Measurements from ENCODE around the gene RSU1.

RSU1 gene

GRCh38 chr10:16817125-16818019 lies at the start of gene RSU1:
Gene RSU1, minus strand, starts transcription at chr10:16817424. Its CDS starts 343 bp downstream, at chr10:16817081.
- peaks cover 6% of the 10 kb centered on the region for H3K9me3 ChIP-seq (ENCODE audit: low read length)
- H3K4me3 ChIP-seq (ENCODE audit: low read length), result peak within 1 kb of the TSS; percentile 65
- no peaks in the 10 kb centered on the region for H3K27me3 ChIP-seq (ENCODE audit: insufficient read depth, low read length)
- peak within 1 kb of the TSS; percentile 74 for H2AFZ ChIP-seq (ENCODE audit: low read depth, low read length)
- no peaks in the 10 kb centered on the region for H3K36me3 ChIP-seq (ENCODE audit: insufficient read depth, low read length)
- H3K4me1 ChIP-seq (ENCODE audit: insufficient read depth, low read length), result peaks cover 12% of the 10 kb centered on the region

GRCh38 chr10:16866541-16867275 lies 49.5 kb upstream of the RSU1 start:
- Histone ChIP-seq H3K36me3 (ENCODE audit: insufficient read depth, low read length) (no peaks in the 10 kb centered on the region), H3K27me3 (ENCODE audit: insufficient read depth, low read length) (no peaks in the 10 kb centered on the region), H3K4me1 (ENCODE audit: insufficient read depth, low read length) (peaks cover 28% of the 10 kb centered on the region), H2AFZ (ENCODE audit: low read depth, low read length) (no peak overlapping the region), H3K4me3 (ENCODE audit: low read length) (no peak overlapping the region), H3K9me3 (ENCODE audit: low read length) (no peaks in the 10 kb centered on the region)

DNA sequence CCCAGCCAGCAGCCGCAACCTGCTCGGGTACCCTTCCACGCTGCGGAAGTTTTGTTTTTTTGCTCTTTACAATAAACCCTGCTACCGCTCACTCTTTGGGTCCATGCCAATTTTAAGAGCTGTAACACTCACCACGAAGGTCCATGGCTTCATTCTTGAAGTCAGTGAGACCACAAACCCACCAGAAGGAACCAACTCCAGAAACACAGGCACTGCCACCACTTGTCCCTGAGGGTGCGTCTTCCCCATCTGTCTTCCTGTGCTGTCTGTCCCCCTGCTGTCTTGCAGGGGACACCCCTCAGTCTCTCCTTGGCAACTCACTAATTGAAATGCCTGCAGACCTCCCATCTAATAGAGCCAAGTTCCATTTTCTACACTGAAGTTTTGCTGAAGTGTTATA lies 48.5 kb upstream of the RSU1 start:
- Histone ChIP-seq H3K27me3 (ENCODE audit: insufficient read depth, low read length) (no peaks in the 10 kb centered on the region), H3K4me1 (ENCODE audit: insufficient read depth, low read length) (peaks cover 28% of the 10 kb centered on the region), H3K9me3 (ENCODE audit: low read length) (no peaks in the 10 kb centered on the region), H3K4me3 (ENCODE audit: low read length) (no peak overlapping the region), H3K36me3 (ENCODE audit: insufficient read depth, low read length) (no peaks in the 10 kb centered on the region), H2AFZ (ENCODE audit: low read depth, low read length) (no peak overlapping the region)

DNA sequence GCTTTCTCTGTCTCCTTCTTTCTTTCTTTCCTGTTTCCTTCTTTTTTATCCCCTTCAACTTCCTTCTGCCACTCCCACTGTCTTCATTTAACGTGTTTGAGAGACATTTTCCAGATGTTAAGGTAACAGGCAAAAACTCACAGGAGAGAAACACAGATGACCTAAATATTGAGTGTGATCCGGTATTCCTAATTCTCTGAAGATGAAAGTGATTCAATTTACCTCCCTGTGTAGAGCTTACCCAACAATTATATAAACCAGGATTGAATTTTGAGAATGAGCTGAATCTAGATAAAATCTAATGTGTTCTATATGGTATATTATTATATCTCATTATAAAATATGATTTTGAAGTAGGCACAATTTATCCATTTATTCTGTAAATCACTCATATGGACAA lies 46.5 kb upstream of the RSU1 start:
- Histone ChIP-seq H3K4me1 (ENCODE audit: insufficient read depth, low read length) (peaks cover 26% of the 10 kb centered on the region), H3K9me3 (ENCODE audit: low read length) (no peaks in the 10 kb centered on the region), H2AFZ (ENCODE audit: low read depth, low read length) (no peak overlapping the region), H3K36me3 (ENCODE audit: insufficient read depth, low read length) (no peaks in the 10 kb centered on the region), H3K4me3 (ENCODE audit: low read length) (no peak overlapping the region), H3K27me3 (ENCODE audit: insufficient read depth, low read length) (no peaks in the 10 kb centered on the region)

GRCh38 chr10:16857419-16857818 lies 40.2 kb upstream of the RSU1 start:
- H3K36me3 ChIP-seq (ENCODE audit: insufficient read depth, low read length), result no peaks in the 10 kb centered on the region
- no peak overlapping the region for H3K4me3 ChIP-seq (ENCODE audit: low read length)
- no peak overlapping the region for H2AFZ ChIP-seq (ENCODE audit: low read depth, low read length)
- no peaks in the 10 kb centered on the region for H3K9me3 ChIP-seq (ENCODE audit: low read length)
- H3K27me3 ChIP-seq (ENCODE audit: insufficient read depth, low read length), result no peaks in the 10 kb centered on the region
- peaks cover 17% of the 10 kb centered on the region for H3K4me1 ChIP-seq (ENCODE audit: insufficient read depth, low read length)

DNA sequence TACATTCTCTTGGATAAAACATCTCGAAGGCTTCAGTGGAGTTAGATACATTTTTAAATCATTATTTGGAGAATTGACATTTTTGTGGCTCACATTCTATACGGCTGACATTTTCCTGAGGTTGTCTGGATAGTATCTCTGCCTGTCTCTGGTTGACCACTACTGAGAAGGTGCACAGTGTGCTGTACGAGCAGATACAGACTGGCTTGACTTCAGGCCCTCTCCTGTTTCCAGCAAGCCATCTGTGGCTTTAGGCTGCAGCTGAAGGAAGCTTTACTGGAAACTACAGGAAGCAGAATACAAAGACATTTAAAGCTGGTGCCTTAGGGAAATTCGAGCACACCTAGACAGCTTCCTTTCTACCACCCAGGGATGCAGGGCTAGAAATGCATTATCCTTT lies 39.3 kb upstream of the RSU1 start:
- Histone ChIP-seq H3K9me3 (ENCODE audit: low read length) (no peaks in the 10 kb centered on the region), H3K36me3 (ENCODE audit: insufficient read depth, low read length) (no peaks in the 10 kb centered on the region), H3K4me3 (ENCODE audit: low read length) (no peak overlapping the region), H2AFZ (ENCODE audit: low read depth, low read length) (peak overlapping the region; percentile 5), H3K27me3 (ENCODE audit: insufficient read depth, low read length) (no peaks in the 10 kb centered on the region), H3K4me1 (ENCODE audit: insufficient read depth, low read length) (peaks cover 17% of the 10 kb centered on the region)

- H3K4me1 ChIP-seq (ENCODE audit: insufficient read depth, low read length), result peaks cover 17% of the 10 kb centered on the region
- H3K4me3 ChIP-seq (ENCODE audit: low read length), result no peak overlapping the region
- no peaks in the 10 kb centered on the region for H3K9me3 ChIP-seq (ENCODE audit: low read length)
- no peaks in the 10 kb centered on the region for H3K27me3 ChIP-seq (ENCODE audit: insufficient read depth, low read length)
- peak overlapping the region; percentile 5 for H2AFZ ChIP-seq (ENCODE audit: low read depth, low read length)
- H3K36me3 ChIP-seq (ENCODE audit: insufficient read depth, low read length), result no peaks in the 10 kb centered on the region
These were observed 38.9 kb upstream of the RSU1 start for GRCh38 chr10:16856092-16856491.

GRCh38 chr10:16854623-16855022 lies 37.4 kb upstream of the RSU1 start:
- Histone ChIP-seq H3K4me1 (ENCODE audit: insufficient read depth, low read length) (peaks cover 17% of the 10 kb centered on the region), H2AFZ (ENCODE audit: low read depth, low read length) (no peak overlapping the region), H3K36me3 (ENCODE audit: insufficient read depth, low read length) (no peaks in the 10 kb centered on the region), H3K27me3 (ENCODE audit: insufficient read depth, low read length) (no peaks in the 10 kb centered on the region), H3K9me3 (ENCODE audit: low read length) (no peaks in the 10 kb centered on the region), H3K4me3 (ENCODE audit: low read length) (no peak overlapping the region)

DNA sequence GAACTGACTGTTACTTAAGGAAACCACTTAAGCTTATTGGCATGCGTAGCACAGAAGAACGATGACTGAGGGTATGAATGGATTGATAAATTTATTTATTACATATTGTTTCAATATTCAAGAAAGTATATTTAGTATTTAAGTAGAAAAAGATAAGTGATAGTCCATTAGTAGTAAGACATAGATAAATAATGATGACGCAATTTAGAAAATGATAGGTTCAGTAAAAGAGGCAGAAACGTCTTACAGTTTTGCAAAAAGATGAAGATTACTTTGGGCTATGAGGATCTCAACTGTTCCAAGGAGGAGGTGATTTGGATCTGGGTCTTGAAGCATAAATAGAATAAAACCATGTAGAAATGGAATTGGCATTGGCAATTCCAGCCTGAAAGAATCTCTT lies 36.6 kb upstream of the RSU1 start:
- Histone ChIP-seq H3K4me3 (ENCODE audit: low read length) (no peak overlapping the region), H3K27me3 (ENCODE audit: insufficient read depth, low read length) (no peaks in the 10 kb centered on the region), H3K9me3 (ENCODE audit: low read length) (no peaks in the 10 kb centered on the region), H3K4me1 (ENCODE audit: insufficient read depth, low read length) (peaks cover 17% of the 10 kb centered on the region), H3K36me3 (ENCODE audit: insufficient read depth, low read length) (no peaks in the 10 kb centered on the region), H2AFZ (ENCODE audit: low read depth, low read length) (no peak overlapping the region)

- peaks cover 17% of the 10 kb centered on the region for H3K4me1 ChIP-seq (ENCODE audit: insufficient read depth, low read length)
- H2AFZ ChIP-seq (ENCODE audit: low read depth, low read length), result no peak overlapping the region
- H3K9me3 ChIP-seq (ENCODE audit: low read length), result no peaks in the 10 kb centered on the region
- H3K27me3 ChIP-seq (ENCODE audit: insufficient read depth, low read length), result no peaks in the 10 kb centered on the region
- no peaks in the 10 kb centered on the region for H3K36me3 ChIP-seq (ENCODE audit: insufficient read depth, low read length)
- no peak overlapping the region for H3K4me3 ChIP-seq (ENCODE audit: low read length)
These were observed 36.0 kb upstream of the RSU1 start for GRCh38 chr10:16853201-16853600.

DNA sequence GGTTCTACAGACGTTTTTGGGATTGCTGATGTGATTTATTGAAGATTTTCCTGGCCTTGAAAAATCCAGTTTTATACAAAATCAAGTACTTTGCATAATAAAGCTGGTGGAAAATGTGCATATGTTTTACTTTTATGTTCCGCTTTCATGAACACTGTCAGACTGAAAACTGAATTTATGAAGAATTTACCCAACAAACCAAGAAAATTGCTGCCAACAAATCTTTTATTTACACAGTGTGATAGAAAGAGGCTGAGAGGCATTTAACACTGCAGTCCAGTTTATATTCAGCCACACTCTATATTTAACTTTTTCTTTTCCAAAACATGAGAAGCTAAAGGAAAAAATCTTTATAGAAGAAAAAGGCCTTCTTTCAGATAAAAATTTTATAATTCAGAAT lies 35.4 kb upstream of the RSU1 start:
- Histone ChIP-seq H3K4me1 (ENCODE audit: insufficient read depth, low read length) (peaks cover 17% of the 10 kb centered on the region), H3K36me3 (ENCODE audit: insufficient read depth, low read length) (no peaks in the 10 kb centered on the region), H3K27me3 (ENCODE audit: insufficient read depth, low read length) (no peaks in the 10 kb centered on the region), H2AFZ (ENCODE audit: low read depth, low read length) (no peak overlapping the region), H3K4me3 (ENCODE audit: low read length) (no peak overlapping the region), H3K9me3 (ENCODE audit: low read length) (no peaks in the 10 kb centered on the region)

DNA sequence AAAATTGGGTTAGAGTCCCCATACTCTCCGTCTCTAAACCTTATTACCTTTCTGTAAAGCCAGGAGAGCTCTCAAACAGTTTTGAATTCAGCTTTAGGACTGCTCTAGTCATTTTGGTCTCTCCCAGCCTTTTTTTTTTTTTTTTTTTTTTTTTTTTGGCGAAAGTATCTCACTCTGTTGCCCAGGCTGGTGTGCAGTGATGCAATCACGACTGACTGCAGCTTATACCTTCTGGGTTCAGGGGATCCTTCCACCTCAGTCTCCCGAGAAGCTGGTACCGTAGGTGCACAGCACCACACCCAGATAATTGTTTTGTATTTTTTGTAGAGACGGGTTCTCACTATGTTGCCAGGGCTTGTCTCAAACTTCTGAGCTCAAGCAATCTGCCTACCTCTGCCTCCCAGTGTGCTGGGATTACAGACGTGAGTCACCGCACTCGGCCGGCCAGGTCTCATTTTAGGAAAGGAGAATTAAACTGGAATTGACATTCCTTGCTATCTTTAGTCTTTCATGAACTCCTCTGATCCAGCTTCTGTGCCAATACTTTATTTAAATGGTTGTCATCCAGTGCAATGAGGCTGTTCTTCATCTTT lies 31.4 kb upstream of the RSU1 start:
- Histone ChIP-seq H3K4me1 (ENCODE audit: insufficient read depth, low read length) (peaks cover 17% of the 10 kb centered on the region), H3K27me3 (ENCODE audit: insufficient read depth, low read length) (no peaks in the 10 kb centered on the region), H3K4me3 (ENCODE audit: low read length) (no peak overlapping the region), H2AFZ (ENCODE audit: low read depth, low read length) (no peak overlapping the region), H3K9me3 (ENCODE audit: low read length) (no peaks in the 10 kb centered on the region), H3K36me3 (ENCODE audit: insufficient read depth, low read length) (no peaks in the 10 kb centered on the region)

GRCh38 chr10:16847644-16848043 lies 30.4 kb upstream of the RSU1 start:
- H3K27me3 ChIP-seq (ENCODE audit: insufficient read depth, low read length), result no peaks in the 10 kb centered on the region
- peaks cover 10% of the 10 kb centered on the region for H3K4me1 ChIP-seq (ENCODE audit: insufficient read depth, low read length)
- no peak overlapping the region for H2AFZ ChIP-seq (ENCODE audit: low read depth, low read length)
- no peaks in the 10 kb centered on the region for H3K9me3 ChIP-seq (ENCODE audit: low read length)
- no peak overlapping the region for H3K4me3 ChIP-seq (ENCODE audit: low read length)
- no peaks in the 10 kb centered on the region for H3K36me3 ChIP-seq (ENCODE audit: insufficient read depth, low read length)

Measured in neuron (in vitro differentiated cells).